Raji (cell line): ENCODE results near the gene CLEC2B.

Experiments
- POLR2A ChIP-seq: IDR thresholded peaks from 2 replicates; pipeline ENCODE4 v1.6.1; 2011; ENCODE audit warnings: low read depth, low read length, control low read depth; ENCODE audit not compliant: insufficient read depth

CLEC2B gene

DNA sequence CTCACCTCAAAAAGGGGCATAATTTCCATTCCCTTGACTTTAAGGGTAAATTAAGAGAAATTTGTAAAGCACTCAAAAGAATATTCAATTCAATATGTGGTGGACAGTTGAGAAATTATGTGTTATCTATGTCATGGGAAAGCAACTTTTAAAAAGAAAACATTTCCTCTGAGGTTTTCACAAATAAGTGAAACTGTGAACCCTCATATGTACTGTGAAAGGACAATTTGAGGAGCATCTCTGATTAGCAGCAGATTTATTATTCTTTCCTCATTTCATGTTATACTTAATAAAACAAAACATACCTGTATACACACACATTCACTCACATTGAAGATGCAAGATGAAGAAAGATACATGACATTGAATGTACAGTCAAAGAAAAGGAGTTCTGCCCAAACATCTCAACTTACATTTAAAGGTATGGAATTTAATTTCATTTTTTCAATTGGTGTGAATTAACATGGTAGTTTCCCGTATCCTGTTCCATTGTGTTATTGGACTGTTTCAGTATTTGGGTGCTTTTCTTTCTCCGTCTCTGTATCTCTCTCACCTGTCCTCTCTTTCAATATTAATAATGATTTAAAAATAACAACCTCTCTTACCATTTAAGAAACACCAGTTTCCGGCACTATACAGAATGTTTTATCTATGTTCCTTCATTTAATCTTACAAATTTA lies 41.8 kb downstream of the CLEC2B start, which contains the start of gene KLRF1:
KLRF1 (plus strand) TSS at position 273 of the 680 bp plus-strand sequence; CDS start at position 337, 64 bp downstream.
- TF ChIP-seq POLR2A: no peak

DNA sequence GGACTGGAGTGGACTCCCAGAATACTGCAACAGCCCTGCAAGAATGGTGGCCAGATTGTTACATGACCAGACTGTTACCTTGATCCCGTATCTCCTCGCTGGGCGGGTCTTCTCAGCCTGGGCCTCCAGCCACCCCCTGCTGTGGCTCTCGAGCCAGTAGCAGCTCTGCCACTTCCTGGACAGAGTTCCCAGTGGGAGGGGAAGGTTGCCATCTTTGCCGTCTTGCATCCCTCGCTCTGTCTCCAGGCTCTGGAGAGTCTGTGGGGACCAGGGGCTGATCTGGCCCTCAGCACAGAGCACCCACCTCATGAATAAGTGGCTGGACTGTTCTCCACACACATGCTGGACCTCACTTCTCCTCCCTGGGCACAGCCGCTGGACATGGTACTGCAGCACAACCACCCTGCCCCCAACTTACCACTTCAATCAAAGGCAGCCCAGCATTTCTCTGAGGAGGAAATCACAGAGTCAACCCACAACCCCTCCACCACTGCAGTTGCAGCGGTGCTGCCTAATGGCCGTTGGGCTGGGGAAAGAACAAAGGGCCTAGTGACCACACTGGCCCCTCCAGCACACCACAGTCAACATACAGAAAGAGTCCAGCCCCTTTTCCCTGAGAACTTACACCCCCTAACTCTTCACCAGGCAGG lies 48.7 kb downstream of the CLEC2B start:
- no peak for TF ChIP-seq POLR2A

DNA sequence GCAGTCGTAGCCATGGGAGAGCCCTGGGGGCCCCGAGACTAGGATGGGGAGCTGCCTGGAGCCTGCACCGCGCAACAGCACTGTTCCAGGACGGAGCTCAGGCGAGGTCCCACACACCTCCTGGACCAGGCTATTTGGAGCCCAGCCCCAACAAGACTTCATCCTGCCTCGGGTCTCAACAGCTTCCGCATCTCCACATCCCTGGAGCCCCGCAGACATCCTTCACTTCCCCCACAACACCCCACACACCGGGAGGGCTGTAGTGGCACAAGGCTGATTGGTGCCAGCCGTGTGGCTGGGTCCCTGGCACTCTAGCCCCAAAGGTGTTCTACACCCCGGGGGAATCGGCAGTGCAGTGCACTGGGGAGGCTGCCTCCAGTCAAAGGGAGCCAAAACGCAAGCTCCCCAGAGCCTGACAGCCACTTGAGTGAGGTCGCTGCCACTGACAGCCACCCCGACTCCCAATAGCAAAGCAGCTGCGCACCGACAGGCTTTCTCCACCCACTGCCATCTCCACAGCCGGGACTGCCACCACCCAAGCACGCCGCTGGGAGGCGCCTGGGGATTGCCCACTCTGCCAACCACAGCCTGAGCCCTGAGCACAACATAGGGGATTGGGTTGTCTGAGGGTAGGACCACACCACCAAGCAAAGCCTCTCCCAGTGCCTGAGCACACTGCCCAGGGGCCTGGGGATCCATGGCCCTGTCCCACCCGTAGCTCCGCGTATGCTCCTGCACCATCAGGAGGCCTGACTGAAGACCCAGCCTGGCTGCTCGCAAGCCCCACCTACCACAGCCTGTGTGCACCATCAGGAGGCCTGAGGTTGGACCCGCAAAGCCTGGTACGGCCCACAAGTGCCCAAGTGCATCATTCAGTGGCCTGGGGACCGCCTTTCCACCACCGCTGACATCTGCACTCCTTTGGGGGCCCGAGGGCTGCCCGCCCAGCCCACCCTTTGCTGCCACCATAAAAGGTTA lies 55.0 kb downstream of the CLEC2B start:
- no peak for TF ChIP-seq POLR2A

DNA sequence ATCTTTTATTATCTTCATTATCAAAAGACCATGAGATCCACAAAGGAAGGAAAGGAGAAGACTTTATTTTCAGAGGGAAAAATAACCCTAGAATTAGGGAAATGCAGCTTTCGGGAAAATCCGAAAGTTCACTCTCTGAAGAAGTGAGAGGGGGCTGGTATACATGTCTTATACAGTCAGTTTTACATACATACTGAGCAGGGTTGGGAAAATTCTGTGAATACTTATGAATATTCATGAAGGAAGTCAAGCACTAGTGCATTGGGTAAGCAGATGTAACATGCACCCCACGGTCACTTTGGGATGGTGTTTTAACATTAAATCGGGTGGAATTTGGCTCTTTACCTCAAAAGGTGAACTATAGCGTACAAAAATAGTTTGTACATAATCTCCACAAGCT lies 57.5 kb downstream of the CLEC2B start:
- no peak for TF ChIP-seq POLR2A

DNA sequence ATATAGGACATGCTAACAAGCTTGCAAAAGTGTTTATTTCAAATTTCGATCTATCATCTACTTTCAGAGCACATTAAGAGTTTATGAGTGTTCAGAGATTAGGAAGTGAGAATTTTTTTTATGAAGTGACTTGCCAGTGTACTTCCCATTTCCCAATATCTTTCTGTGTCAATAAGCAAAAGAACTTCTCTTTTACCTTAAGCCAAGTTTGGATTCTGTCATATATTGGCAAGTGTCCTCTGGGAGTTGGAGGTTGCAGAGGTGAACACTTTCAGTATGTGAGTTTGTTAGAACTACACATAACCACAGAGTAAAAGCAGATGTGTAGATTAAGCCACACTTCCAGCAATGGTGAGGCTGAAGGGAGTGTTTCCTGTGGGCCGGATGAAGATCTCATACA lies 58.5 kb downstream of the CLEC2B start:
- TF ChIP-seq POLR2A: no peak

DNA sequence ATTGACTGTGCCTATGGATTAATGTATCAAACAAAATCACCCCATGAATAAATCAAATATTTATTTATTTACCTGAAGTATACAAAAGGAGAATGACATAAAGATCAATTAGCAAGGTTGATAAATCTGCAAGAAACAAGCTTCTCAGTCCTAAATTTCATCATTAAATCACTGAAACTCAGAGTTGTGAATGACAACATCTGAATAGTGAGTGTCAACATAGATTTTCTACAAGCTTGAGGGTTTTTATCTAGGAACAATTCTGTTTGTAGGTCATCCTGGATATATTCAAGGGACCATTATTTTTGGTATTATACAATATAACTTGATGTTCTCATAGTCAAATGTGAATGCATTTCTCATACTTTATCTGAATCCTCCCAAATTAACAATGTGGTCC lies 59.3 kb downstream of the CLEC2B start:
- TF ChIP-seq POLR2A: no peak

DNA sequence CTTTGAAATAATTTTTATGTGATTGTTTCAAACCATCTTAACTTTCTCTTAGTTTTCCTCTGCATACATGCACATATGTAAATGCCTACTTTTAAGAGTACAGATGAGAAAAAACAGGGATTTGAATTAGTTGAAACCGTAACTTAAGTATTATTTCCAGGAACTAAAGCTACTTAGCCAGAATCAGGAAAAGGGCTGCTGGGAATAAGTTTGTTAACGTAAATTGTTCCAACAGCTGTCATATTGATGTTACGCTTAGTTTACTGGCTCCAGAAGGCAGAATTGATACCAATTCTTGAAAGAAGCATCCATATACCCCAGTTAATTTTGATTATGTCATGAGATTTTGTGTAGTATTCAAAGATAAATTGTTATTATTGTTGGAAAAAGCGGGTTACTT lies 59.8 kb downstream of the CLEC2B start:
- no peak for TF ChIP-seq POLR2A

DNA sequence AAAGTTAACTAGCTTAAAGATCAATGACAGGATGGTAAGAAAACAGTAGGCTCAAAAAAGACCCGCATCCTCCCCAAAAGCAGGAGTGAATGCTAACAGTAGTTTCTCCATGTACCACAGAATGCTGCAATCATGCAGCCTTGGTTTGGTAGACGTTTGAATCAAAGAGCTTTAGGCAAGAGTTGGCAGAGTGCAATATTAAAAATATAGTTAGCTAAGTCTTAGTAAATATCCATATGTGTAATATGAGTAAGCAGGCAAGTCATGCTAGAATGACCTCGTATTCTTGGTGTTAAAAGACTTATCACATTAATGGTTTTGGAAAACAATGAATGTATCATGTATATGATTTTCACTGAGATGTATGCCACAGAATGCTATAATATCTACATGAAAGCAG lies 60.6 kb downstream of the CLEC2B start:
- TF ChIP-seq POLR2A: no peak

DNA sequence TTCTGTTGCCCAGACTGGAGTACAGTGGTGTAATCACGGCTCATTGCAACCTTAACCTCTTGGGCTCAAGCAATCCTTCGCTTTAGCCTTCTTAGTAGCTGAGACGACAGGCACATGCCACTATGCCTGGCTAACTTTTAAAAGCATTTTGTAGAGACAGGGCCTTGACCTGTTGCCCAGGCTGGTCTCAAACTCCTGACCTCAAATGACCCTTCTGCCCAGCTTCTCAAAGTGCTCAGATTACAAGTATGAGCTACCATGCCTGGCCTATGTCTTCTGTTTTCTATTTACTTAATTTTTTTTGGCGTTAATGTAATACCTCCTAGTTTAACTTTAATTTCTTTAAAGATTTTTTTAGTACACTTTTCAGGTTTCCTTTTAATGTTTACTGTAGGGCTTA lies 62.4 kb downstream of the CLEC2B start:
- no peak for TF ChIP-seq POLR2A

DNA sequence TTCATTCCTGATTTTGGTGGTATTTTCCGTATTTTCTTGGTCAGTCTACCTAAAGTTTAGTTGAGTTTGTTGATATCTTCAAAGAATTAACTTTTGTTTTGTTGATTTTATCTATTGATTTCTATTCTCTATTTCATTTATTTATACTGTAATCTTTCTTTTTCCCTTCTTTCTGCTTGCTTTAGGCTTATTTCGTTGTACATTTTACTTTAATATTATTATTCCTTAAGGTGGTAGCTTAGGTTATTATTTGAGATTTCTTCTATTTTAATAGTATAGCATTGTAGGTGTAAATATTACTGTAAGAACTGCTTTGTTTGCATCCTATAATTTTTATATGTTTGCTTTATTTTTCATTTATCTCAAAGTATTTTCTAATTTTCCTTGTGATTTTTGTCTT lies 63.3 kb downstream of the CLEC2B start:
- no peak for TF ChIP-seq POLR2A
